HT1080 (cell line): ENCODE results near the gene EDDM3A. TPM values are rescaled to one million over a fixed set of nuclear protein-coding genes. Genes with fewer than 3 reads are reported as not detected.
"Not testable (repeated sequence)": the region's sequence is repeated elsewhere in the genome, so short reads cannot be mapped to it uniquely, and the experiment has no call there.

Experiments
- DNase-seq: peaks from one replicate; pipeline ENCODE4 v3.0.0-alpha.2; 2015; ENCODE audit warnings: low read depth
- total RNA-seq: library from RNA; depleted of rRNA; stranded (reverse); fragments of >200 nt; shearing (Covaris generic); gene quantifications from 2 replicates; pipeline ENCODE4 v1.2.3, GENCODE V29; 2014

EDDM3A gene
- total RNA-seq, 1 experiment from 2014 or later, result not detected

GRCh38 chr14:20732979-20733635 is 12.6 kb upstream of the EDDM3A start:
- no peak for DNase-seq

- DNase-seq, result no peak
These were observed 11.8 kb upstream of the EDDM3A start for GRCh38 chr14:20733684-20734429.

- DNase-seq, result no peak
These were observed 11.3 kb upstream of the EDDM3A start for GRCh38 chr14:20734430-20734806.

GRCh38 chr14:20738292-20738691 is 7.4 kb upstream of the EDDM3A start:
- DNase-seq, result not testable (repeated sequence)

- DNase-seq, result no peak
These were observed 3.6 kb upstream of the EDDM3A start for GRCh38 chr14:20742132-20742531.

GRCh38 chr14:20743556-20743955 is 2.1 kb upstream of the EDDM3A start:
- DNase-seq, result no peak

GRCh38 chr14:20746566-20746965 is 879 bp downstream of the EDDM3A start:
- DNase-seq, result no peak

- no peak for DNase-seq
These were observed 2.8 kb downstream of the EDDM3A start for GRCh38 chr14:20748439-20748838.

- no peak for DNase-seq
These were observed 4.5 kb downstream of the EDDM3A start for GRCh38 chr14:20750194-20750593.

- DNase-seq, result peak; percentile 41
These were observed 6.4 kb downstream of the EDDM3A start for GRCh38 chr14:20751963-20752562.

- DNase-seq, result no peak
These were observed 8.6 kb downstream of the EDDM3A start for GRCh38 chr14:20754308-20754707.

- DNase-seq, result no peak
These were observed 9.3 kb downstream of the EDDM3A start for GRCh38 chr14:20755037-20755436.

- DNase-seq, result no peak
These were observed 12.3 kb downstream of the EDDM3A start for GRCh38 chr14:20757965-20758364.

GRCh38 chr14:20759465-20759864 is 13.8 kb downstream of the EDDM3A start:
- DNase-seq, result not testable (repeated sequence)

GRCh38 chr14:20760950-20761349 is 15.3 kb downstream of the EDDM3A start:
- no peak for DNase-seq

- DNase-seq, result no peak
These were observed 22.9 kb downstream of the EDDM3A start for GRCh38 chr14:20768593-20768892.

- DNase-seq, result no peak
These were observed 23.7 kb downstream of the EDDM3A start for GRCh38 chr14:20769421-20769820.

GRCh38 chr14:20772650-20773049 is 27.0 kb downstream of the EDDM3A start:
- no peak for DNase-seq

GRCh38 chr14:20774258-20774824 is 28.7 kb downstream of the EDDM3A start:
- DNase-seq, result no peak

- DNase-seq, result no peak
These were observed 29.4 kb downstream of the EDDM3A start for GRCh38 chr14:20775043-20775442.

- DNase-seq, result no peak
These were observed 30.2 kb downstream of the EDDM3A start for GRCh38 chr14:20775901-20776300.

GRCh38 chr14:20781803-20782202 is 36.1 kb downstream of the EDDM3A start:
- no peak for DNase-seq
